Caki2 (cell line): ENCODE data around the gene FOXA1. TPM values are rescaled to one million over a fixed set of nuclear protein-coding genes. Genes with fewer than 3 reads are reported as not detected.

Experiments
- DNase-seq: peaks from one replicate; pipeline ENCODE4 v3.0.0-alpha.2; 2015; ENCODE audit warnings: low read depth
- in situ Hi-C: cut with HindIII; loops from 2 replicates; pipeline ENCODE4 v1.10.0; 2016; ENCODE audit warnings: low sequenced_read_pairs, low pct_unique_long_range_greater_than_20kb, mixed read lengths
- total RNA-seq: library from RNA; depleted of rRNA; stranded (reverse); fragments of >200 nt; shearing (Covaris generic); gene quantifications from 2 replicates; pipeline ENCODE4 v1.2.3, GENCODE V29; 2014; ENCODE audit warnings: low replicate concordance

FOXA1 gene
- total RNA-seq, 1 experiment from 2014 or later, result not detected

- in situ Hi-C loops, result no loop called here
- DNase-seq, result no peak
Observed at GRCh38 chr14:37606678-37607077, 11.6 kb upstream of the FOXA1 start.

- in situ Hi-C loops, result no loop called here
- no peak for DNase-seq
Observed at GRCh38 chr14:37603688-37604251, 8.7 kb upstream of the FOXA1 start.

- DNase-seq, result no peak
- in situ Hi-C loops, result no loop called here
Observed at GRCh38 chr14:37602605-37603453, 7.8 kb upstream of the FOXA1 start.

GRCh38 chr14:37601865-37602264 lies 6.8 kb upstream of the FOXA1 start:
- in situ Hi-C loops, result no loop called here
- no peak for DNase-seq

- no peak for DNase-seq
- in situ Hi-C loops, result no loop called here
Observed at GRCh38 chr14:37600880-37601741, 6.1 kb upstream of the FOXA1 start.

- DNase-seq, result no peak
- in situ Hi-C loops, result no loop called here
Observed at GRCh38 chr14:37599507-37600368, 4.7 kb upstream of the FOXA1 start.

GRCh38 chr14:37598747-37599506 lies 3.9 kb upstream of the FOXA1 start:
- in situ Hi-C loops, result no loop called here
- no peak for DNase-seq

GRCh38 chr14:37597914-37598746 lies 3.1 kb upstream of the FOXA1 start:
- in situ Hi-C loops, result no loop called here
- no peak for DNase-seq

- DNase-seq, result no peak
- in situ Hi-C loops, result no loop called here
Observed at GRCh38 chr14:37597538-37597913, 2.5 kb upstream of the FOXA1 start.

GRCh38 chr14:37596790-37597472 lies 1.9 kb upstream of the FOXA1 start:
- no peak for DNase-seq
- in situ Hi-C loops, result no loop called here

GRCh38 chr14:37595809-37596621 lies 966 bp upstream of the FOXA1 start:
- peak; percentile 67 for DNase-seq

GRCh38 chr14:37594238-37594970 lies 645 bp downstream of the FOXA1 start:
- in situ Hi-C loops, result no loop called here
- DNase-seq, result no peak

More at GRCh38 chr14:37595809-37596621, 966 bp upstream of the FOXA1 start:
- in situ Hi-C loops, result no loop called here

GRCh38 chr14:37593511-37594237 lies 1.4 kb downstream of the FOXA1 start:
- in situ Hi-C loops, result no loop called here
- DNase-seq, result no peak
